DND-41 (cell line): ENCODE data around the gene APOE.

Experiments used
- EZH2 ChIP-seq: IDR thresholded peaks from 3 replicates; pipeline ENCODE4 v1.6.1; 2012; ENCODE audit warnings: borderline replicate concordance, low read depth, mild to moderate bottlenecking, moderate library complexity, low read length, inconsistent platforms; ENCODE audit not compliant: severe bottlenecking
- TF ChIP-seq, protein P1 (sequence below): IDR thresholded peaks from 2 replicates; pipeline ENCODE4 v1.5.1; 2012; ENCODE audit warnings: borderline replicate concordance, low read length, moderate library complexity, mild to moderate bottlenecking; ENCODE audit not compliant: poor library complexity, severe bottlenecking; ENCODE audit errors: extremely low read depth

DNA sequence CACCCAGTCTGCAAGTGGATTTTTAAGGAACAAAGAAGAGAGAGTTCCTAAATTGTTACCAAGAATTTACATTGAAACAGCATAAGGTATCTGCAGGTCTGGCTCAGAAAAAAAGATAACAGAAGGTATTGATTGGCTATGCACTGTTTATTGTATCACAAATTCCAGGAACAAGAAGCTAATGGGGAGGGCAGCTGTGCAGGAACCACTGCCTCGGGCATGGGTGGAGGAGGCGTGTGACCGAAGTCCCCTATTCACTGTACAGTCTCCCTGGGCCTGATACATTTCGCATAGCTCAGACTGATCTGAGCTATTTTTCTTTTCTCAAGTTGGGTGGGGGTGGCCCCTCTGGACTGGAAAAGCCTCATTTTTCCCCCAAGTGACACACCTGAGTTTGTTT, 47.8 kb upstream of the APOE start:
- TF ChIP-seq, protein P1, sequence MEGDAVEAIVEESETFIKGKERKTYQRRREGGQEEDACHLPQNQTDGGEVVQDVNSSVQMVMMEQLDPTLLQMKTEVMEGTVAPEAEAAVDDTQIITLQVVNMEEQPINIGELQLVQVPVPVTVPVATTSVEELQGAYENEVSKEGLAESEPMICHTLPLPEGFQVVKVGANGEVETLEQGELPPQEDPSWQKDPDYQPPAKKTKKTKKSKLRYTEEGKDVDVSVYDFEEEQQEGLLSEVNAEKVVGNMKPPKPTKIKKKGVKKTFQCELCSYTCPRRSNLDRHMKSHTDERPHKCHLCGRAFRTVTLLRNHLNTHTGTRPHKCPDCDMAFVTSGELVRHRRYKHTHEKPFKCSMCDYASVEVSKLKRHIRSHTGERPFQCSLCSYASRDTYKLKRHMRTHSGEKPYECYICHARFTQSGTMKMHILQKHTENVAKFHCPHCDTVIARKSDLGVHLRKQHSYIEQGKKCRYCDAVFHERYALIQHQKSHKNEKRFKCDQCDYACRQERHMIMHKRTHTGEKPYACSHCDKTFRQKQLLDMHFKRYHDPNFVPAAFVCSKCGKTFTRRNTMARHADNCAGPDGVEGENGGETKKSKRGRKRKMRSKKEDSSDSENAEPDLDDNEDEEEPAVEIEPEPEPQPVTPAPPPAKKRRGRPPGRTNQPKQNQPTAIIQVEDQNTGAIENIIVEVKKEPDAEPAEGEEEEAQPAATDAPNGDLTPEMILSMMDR, result no peak
- TF ChIP-seq EZH2, result no peak
